Fibroblast of lung (primary cell): ENCODE measurements around the gene LIMA1. TPM values are rescaled to one million over a fixed set of nuclear protein-coding genes. Genes with fewer than 3 reads are reported as not detected.

ENCODE experiments used
- DNase-seq, 2 donors: peaks; one replicate each; pipeline versions ENCODE4 v3.0.0 to v3.0.0-alpha.2; 2010; ENCODE audit warnings: low read depth in 2 of 2
- H2AFZ ChIP-seq: 2 replicates; pipeline ENCODE4 v1.5.1; 2012; ENCODE audit warnings: low read length, control low read depth, inconsistent platforms
- H3K27ac ChIP-seq: 2 replicates; pipeline ENCODE4 v1.5.1; 2011; ENCODE audit warnings: low read length, control low read depth; ENCODE audit not compliant: insufficient read depth
- H3K27me3 ChIP-seq: 2 replicates; pipeline ENCODE4 v1.5.1; 2011; ENCODE audit warnings: mild to moderate bottlenecking, low read length; ENCODE audit not compliant: control insufficient read depth, insufficient read depth
- H3K36me3 ChIP-seq: 2 replicates; pipeline ENCODE4 v1.5.1; 2011; ENCODE audit warnings: low read length; ENCODE audit not compliant: control insufficient read depth, insufficient read depth
- H3K4me1 ChIP-seq: 2 replicates; pipeline ENCODE4 v1.5.1; 2011; ENCODE audit warnings: low read length; ENCODE audit not compliant: control insufficient read depth, insufficient read depth; ENCODE audit errors: extremely low read depth
- H3K4me2 ChIP-seq: 2 replicates; pipeline ENCODE4 v1.5.1; 2011; ENCODE audit warnings: low read length, control low read depth; ENCODE audit not compliant: insufficient read depth; ENCODE audit errors: extremely low read depth
- H3K4me3 ChIP-seq, 4 experiments: fragments of 200-600 bp in 1 of 4; sonication (generic) in 1 of 4; replicated peaks in 1 of 4; 2 replicates each; pipeline ENCODE4 v1.5.1; 2011 to 2016; ENCODE audit warnings: low read length in 4 of 4, low read depth in 3 of 4, mild to moderate bottlenecking in 3 of 4, control low read depth in 2 of 4, inconsistent platforms in 1 of 4, mixed read lengths in 1 of 4; ENCODE audit not compliant: insufficient read depth in 1 of 4; ENCODE audit errors: control extremely low read depth in 1 of 4
- H3K79me2 ChIP-seq: 2 replicates; pipeline ENCODE4 v1.5.1; 2012; ENCODE audit warnings: mild to moderate bottlenecking, low read length, inconsistent platforms; ENCODE audit not compliant: control insufficient read depth, insufficient read depth
- H3K9ac ChIP-seq: 2 replicates; pipeline ENCODE4 v1.5.1; 2011; ENCODE audit warnings: mild to moderate bottlenecking, low read length, control low read depth; ENCODE audit not compliant: insufficient read depth
- H3K9me3 ChIP-seq: 2 replicates; pipeline ENCODE4 v1.5.1; 2012; ENCODE audit warnings: low read depth, low read length; ENCODE audit not compliant: control insufficient read depth, insufficient read depth
- H4K20me1 ChIP-seq: 2 replicates; pipeline ENCODE4 v1.5.1; 2011; ENCODE audit warnings: low read length; ENCODE audit not compliant: control insufficient read depth, insufficient read depth; ENCODE audit errors: extremely low read depth
- CTCF ChIP-seq, 2 donors: IDR thresholded peaks in 1 of 2; conservative IDR thresholded peaks in 1 of 2; 1 replicate in 1 of 2; 2 replicates in 1 of 2; pipeline ENCODE4 v1.5.1; 2011 to 2012; ENCODE audit warnings: low read length in 2 of 2, control low read depth in 1 of 2, inconsistent platforms in 1 of 2, low read depth in 1 of 2, mild to moderate bottlenecking in 1 of 2
- EZH2 ChIP-seq: IDR thresholded peaks from 2 replicates; pipeline ENCODE4 v1.5.1; 2012; ENCODE audit warnings: low read length, control low read depth, mild to moderate bottlenecking; ENCODE audit errors: missing control alignments
- polyA plus RNA-seq, 2 donors: library from polyadenylated mRNA; depleted of rRNA in 1 of 2; stranded (reverse) in 1 of 2; unstranded in 1 of 2; fragments of >200 nt; gene quantifications; 2 replicates each; pipeline ENCODE4 v1.2.1, GENCODE V29; 2011 to 2012; ENCODE audit warnings: missing spikeins in 1 of 2
- total RNA-seq: library from RNA; depleted of rRNA; stranded (reverse); fragments of >200 nt; gene quantifications from 2 replicates; pipeline ENCODE4 v1.2.1, GENCODE V29; 2014

Gene LIMA1
- total and polyA plus RNA-seq, 2 donors (not counting 1 experiment from before 2014, with no cell fraction given) = 171 to 308 TPM

- peaks cover 2% of the 10 kb centered on the region for H3K4me1 ChIP-seq
Observed at GRCh38 chr12:50213439-50213838, 69.9 kb downstream of the LIMA1 start.

GRCh38 chr12:50212071-50212467, 71.3 kb downstream of the LIMA1 start:
- Histone ChIP-seq H4K20me1 (peaks cover 3% of the 10 kb centered on the region), H3K79me2 (peaks cover 83% of the 10 kb centered on the region), H3K4me1 (peaks cover 2% of the 10 kb centered on the region), H3K4me3 (no peak overlapping the region), H3K27me3 (no peaks in the 10 kb centered on the region), H3K9ac (no peak overlapping the region), H3K27ac (no peak overlapping the region), H3K9me3 (no peaks in the 10 kb centered on the region), H2AFZ (no peak overlapping the region), H3K4me2 (no peak overlapping the region), H3K36me3 (no peaks in the 10 kb centered on the region)
- DNase-seq = no peak
- no peak for TF ChIP-seq EZH2
- no peak for TF ChIP-seq CTCF (conservative IDR thresholded peaks at IDR 0.05 in 1 of 2, IDR thresholded peaks at IDR 0.05 in 1 of 2; ENCODE audit: low read depth in 1 of 2, low read length in 2 of 2)

More at GRCh38 chr12:50213439-50213838, 69.9 kb downstream of the LIMA1 start:
- Histone ChIP-seq H3K9me3 (no peaks in the 10 kb centered on the region), H3K4me2 (peak overlapping the region; percentile 2), H4K20me1 (peaks cover 3% of the 10 kb centered on the region), H3K4me3 (no peak overlapping the region), H2AFZ (no peak overlapping the region), H3K27ac (no peak overlapping the region), H3K36me3 (no peaks in the 10 kb centered on the region), H3K9ac (no peak overlapping the region), H3K79me2 (peaks cover 84% of the 10 kb centered on the region), H3K27me3 (no peaks in the 10 kb centered on the region)
- no peak for DNase-seq
- no peak for TF ChIP-seq CTCF (conservative IDR thresholded peaks at IDR 0.05 in 1 of 2, IDR thresholded peaks at IDR 0.05 in 1 of 2; ENCODE audit: low read depth in 1 of 2, low read length in 2 of 2)
- no peak for TF ChIP-seq EZH2

- no peak overlapping the region for H3K4me3 ChIP-seq
- H3K36me3 ChIP-seq = no peaks in the 10 kb centered on the region
- H3K9ac ChIP-seq = no peak overlapping the region
Observed at GRCh38 chr12:50211392-50212070, 71.8 kb downstream of the LIMA1 start.

More at GRCh38 chr12:50211392-50212070, 71.8 kb downstream of the LIMA1 start:
- no peak overlapping the region for H3K27ac ChIP-seq
- H3K4me2 ChIP-seq = no peak overlapping the region
- DNase-seq = no peak
- peaks cover 78% of the 10 kb centered on the region for H3K79me2 ChIP-seq
- H3K9me3 ChIP-seq = no peaks in the 10 kb centered on the region
- TF ChIP-seq CTCF (conservative IDR thresholded peaks at IDR 0.05 in 1 of 2, IDR thresholded peaks at IDR 0.05 in 1 of 2; ENCODE audit: low read depth in 1 of 2, low read length in 2 of 2) = no peak
- TF ChIP-seq EZH2 = no peak
- H3K4me1 ChIP-seq = peaks cover 2% of the 10 kb centered on the region
- H2AFZ ChIP-seq = no peak overlapping the region
- H3K27me3 ChIP-seq = no peaks in the 10 kb centered on the region
- H4K20me1 ChIP-seq = no peaks in the 10 kb centered on the region
